ENCODE measurements around the gene CPSF6. TPM values are rescaled to one million over a fixed set of nuclear protein-coding genes. Genes with fewer than 3 reads are reported as not detected.

Gene CPSF6
- total and polyA plus RNA-seq, 2 of the 4 experiments (the other 2 are of a cell fraction) = 9.1 to 39.3 TPM

GRCh38 chr12:69309461-69309860 is 70.1 kb downstream of the CPSF6 start:
- ChIA-PET CTCF (no interaction called here), POLR2A (ENCODE audit: unreplicated experiment) (no interaction called here)
- no peak overlapping the region for H4K8ac ChIP-seq (ENCODE audit: low read depth in 2 of 2, low read length in 2 of 2)
- no peak overlapping the region for H3K23ac ChIP-seq (ENCODE audit: low read depth, low read length)
- H3K4ac ChIP-seq (ENCODE audit: low read depth, low read length) = no peak overlapping the region
- DNase-seq = peak; percentile 3
- no peak overlapping the region for H3K18ac ChIP-seq (ENCODE audit: low read depth, low read length)
- no peak overlapping the region for H2AFZ ChIP-seq (replicated peaks; ENCODE audit: low read length, poor library complexity)
- H3K4me2 ChIP-seq (ENCODE audit: low read depth, low read length) = no peak overlapping the region
- in situ Hi-C loops (cut with MboI; ENCODE audit: low sequenced_read_pairs) = no loop called here
- no peak for ATAC-seq (ENCODE audit: low read depth)
- H4K91ac ChIP-seq (ENCODE audit: insufficient read depth, low read depth, low read length) = no peak overlapping the region
- no peaks in the 10 kb centered on the region for H3K9me1 ChIP-seq (ENCODE audit: insufficient read depth, low read length)
- WGBS, 2 experiments (ENCODE audit: extremely low coverage in 2 of 2, insufficient read length in 1 of 2) = no CpG with 5 or more reads among the region's 3 CpGs
- no peak overlapping the region for H3K56ac ChIP-seq (ENCODE audit: extremely low read depth, insufficient read depth, low read length)
- H4K20me1 ChIP-seq (ENCODE audit: insufficient read depth, low read length) = no peaks in the 10 kb centered on the region
- no peak overlapping the region for H2BK15ac ChIP-seq (ENCODE audit: low read depth, low read length)
- H3K9ac ChIP-seq (ENCODE audit: low read depth, low read length) = no peak overlapping the region
- no peak overlapping the region for H3K14ac ChIP-seq (replicated peaks; ENCODE audit: low read depth, low read length)
- H3K9me3 ChIP-seq (ENCODE audit: control insufficient read depth, insufficient read depth, low read length) = no peaks in the 10 kb centered on the region
- no peak overlapping the region for H2AK9ac ChIP-seq (replicated peaks; ENCODE audit: low read depth, low read length, poor library complexity)
- no peaks in the 10 kb centered on the region for H3K4me1 ChIP-seq (ENCODE audit: control insufficient read depth, insufficient read depth, low read length)
- no peaks in the 10 kb centered on the region for H3K79me1 ChIP-seq (ENCODE audit: low read depth in 1 of 2, low read length in 2 of 2)
- intact Hi-C loops (cut with micrococcal nuclease) = no loop called here
- H3K27ac ChIP-seq (ENCODE audit: insufficient read depth, low read length) = no peak overlapping the region
- no peak overlapping the region for H3K4me3 ChIP-seq (ENCODE audit: insufficient read depth, low read depth, low read length)
- H3K27me3 ChIP-seq (ENCODE audit: control insufficient read depth, insufficient read depth, low read length) = no peaks in the 10 kb centered on the region; the same call in 1 of the 2 replicates
- H2BK20ac ChIP-seq (ENCODE audit: low read depth, low read length) = no peak overlapping the region
- dilution Hi-C loops (cut with HindIII; ENCODE audit: low sequenced_read_pairs, unreplicated experiment) = no loop called here
- TF ChIP-seq CHD1 (IDR thresholded peaks at IDR 0.05; ENCODE audit: low read depth, low read length) = no peak
- no peak for TF ChIP-seq MXI1 (IDR thresholded peaks at IDR 0.05; ENCODE audit: borderline replicate concordance, low read depth, low read length)
- TF ChIP-seq RCOR1 (IDR thresholded peaks at IDR 0.05; ENCODE audit: insufficient replicate concordance, low read length) = no peak
- no peak for TF ChIP-seq RFX5 (IDR thresholded peaks at IDR 0.05; ENCODE audit: low read depth, low read length)
- TF ChIP-seq CEBPB (IDR thresholded peaks at IDR 0.05; ENCODE audit: low read depth, low read length) = no peak
- TF ChIP-seq FOS (IDR thresholded peaks at IDR 0.05; ENCODE audit: low read depth, low read length) = no peak
- TF ChIP-seq NFE2L2 (IDR thresholded peaks at IDR 0.05; ENCODE audit: low read depth, low read length) = no peak
- no peak for TF ChIP-seq POLR2A (IDR thresholded peaks at IDR 0.05; ENCODE audit: low read depth, low read length)
- TF ChIP-seq CTCF (conservative IDR thresholded peaks at IDR 0.05; ENCODE audit: low read depth, low read length) = no peak
- no peak overlapping the region for H4K5ac ChIP-seq (ENCODE audit: low read depth, low read length)
- no peak overlapping the region for H2AK5ac ChIP-seq (ENCODE audit: low read depth, low read length)
- H2BK120ac ChIP-seq (ENCODE audit: low read depth, low read length) = no peak overlapping the region
- H2BK5ac ChIP-seq (ENCODE audit: low read depth, low read length, poor library complexity, severe bottlenecking) = no peak overlapping the region
- no peaks in the 10 kb centered on the region for H3K36me3 ChIP-seq (ENCODE audit: control insufficient read depth, insufficient read depth, low read length)
- BruUV-seq (replicated peaks) = no TSS peak

All from IMR-90 (cell line).